Choroid plexus epithelial cell (primary cell): ENCODE data around the gene ADAM12.

ENCODE experiments used
- DNase-seq: peaks from one replicate; pipeline ENCODE4 v3.0.0-alpha.2; 2010; ENCODE audit warnings: low read depth
- H3K4me3 ChIP-seq: 2 replicates; pipeline ENCODE4 v1.5.1; 2011; ENCODE audit warnings: low read depth, mild to moderate bottlenecking, control low read depth, low read length, moderate library complexity
- CTCF ChIP-seq: conservative IDR thresholded peaks from 2 replicates; pipeline ENCODE4 v1.5.1; 2011; ENCODE audit warnings: low read depth, mild to moderate bottlenecking, control low read depth, inconsistent platforms, low read length, moderate library complexity

Gene ADAM12

GRCh38 chr10:126036515-126036914 lies 351.8 kb downstream of the ADAM12 start:
- no peak for TF ChIP-seq CTCF
- H3K4me3 ChIP-seq: no peak overlapping the region
- DNase-seq: no peak

DNA sequence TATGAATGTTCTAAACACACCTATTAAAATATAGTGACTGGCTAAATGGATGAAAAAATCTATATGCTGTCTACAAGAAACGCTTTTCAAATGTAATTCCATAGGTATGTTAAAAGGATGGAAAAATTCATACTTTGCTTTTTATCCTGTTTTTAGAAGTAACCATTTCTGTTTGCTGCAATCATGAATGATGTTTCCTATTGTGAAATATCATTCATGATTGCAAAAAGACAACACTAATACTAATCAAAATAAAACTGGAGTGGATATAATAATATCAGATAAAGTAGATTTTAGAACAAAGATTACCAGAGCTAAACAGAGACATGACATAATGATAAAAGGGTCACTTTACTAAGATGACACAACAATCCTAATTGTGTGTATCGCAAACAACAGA lies 353.7 kb downstream of the ADAM12 start:
- no peak for DNase-seq
- no peak overlapping the region for H3K4me3 ChIP-seq

GRCh38 chr10:126029999-126030398 lies 358.3 kb downstream of the ADAM12 start:
- H3K4me3 ChIP-seq: no peak overlapping the region
- no peak for TF ChIP-seq CTCF
- no peak for DNase-seq

More for the DNA sequence above, 353.7 kb downstream of the ADAM12 start:
- TF ChIP-seq CTCF: no peak

- H3K4me3 ChIP-seq: no peak overlapping the region
- no peak for DNase-seq
- no peak for TF ChIP-seq CTCF
Measured at GRCh38 chr10:126027692-126028091, 360.6 kb downstream of the ADAM12 start.

GRCh38 chr10:126022841-126023240 lies 365.4 kb downstream of the ADAM12 start:
- TF ChIP-seq CTCF: no peak
- H3K4me3 ChIP-seq: no peak overlapping the region
- DNase-seq: no peak

DNA sequence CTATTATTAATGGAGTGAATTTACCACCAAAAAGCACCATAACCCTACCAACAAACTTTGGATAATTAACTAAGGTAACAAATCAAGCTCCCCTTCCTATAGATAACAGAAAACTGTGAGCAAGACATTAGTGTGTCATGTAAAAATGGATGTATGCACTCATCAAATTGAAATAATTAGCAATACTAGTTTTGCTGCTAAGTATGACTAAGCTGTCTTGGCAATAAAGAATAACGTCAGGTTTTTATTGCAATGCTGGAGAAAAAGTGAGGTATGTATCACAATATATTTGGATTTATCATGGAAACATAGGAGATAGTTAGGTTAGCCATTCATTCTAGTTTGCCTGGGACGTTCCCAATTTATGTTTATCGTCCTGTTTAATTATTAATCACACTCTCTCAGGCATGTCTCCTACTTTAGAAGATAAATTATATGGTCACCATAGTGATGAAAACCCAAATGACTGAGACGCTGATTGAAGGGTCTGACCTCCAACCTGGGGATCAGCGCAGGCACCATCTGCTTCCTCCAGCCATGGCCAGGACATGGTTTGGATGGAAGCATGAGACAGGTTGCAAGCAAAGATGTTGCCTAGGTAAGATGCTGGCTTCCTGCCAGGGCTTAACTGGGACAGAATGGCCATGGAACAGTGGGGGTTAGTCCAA lies 366.3 kb downstream of the ADAM12 start:
- TF ChIP-seq CTCF: no peak
- DNase-seq: no peak
- no peak overlapping the region for H3K4me3 ChIP-seq

- no peak for TF ChIP-seq CTCF
- H3K4me3 ChIP-seq: no peak overlapping the region
- peak; percentile 73 for DNase-seq
Measured at GRCh38 chr10:126017961-126018560, 370.2 kb downstream of the ADAM12 start.
